Activated CD8-positive, alpha-beta memory T cell treated with anti-CD3 and anti-CD28 coated beads, Interleukin-2, amount 10 ng/mL, durations not matched to agents 7 days and 5 days (primary cell): Measurements from ENCODE around the gene EIF1. TPM values are rescaled to one million over a fixed set of nuclear protein-coding genes. Genes with fewer than 3 reads are reported as not detected.

ENCODE experiments used
- ATAC-seq: fragments of 150-1000 bp; cut with Tn5 transposase; one replicate; pipeline ENCODE4 v1.10.0; 2021; ENCODE audit warnings: moderate library complexity
- CTCF ChIA-PET: fragments of 350-600 bp; sonication (Branson Sonifier 250); formaldehyde crosslinking; loops from one replicate; lab custom pipeline; 2021; ENCODE audit warnings: antibody characterized with exemption; lab: Charles Lee
- DNase-seq: peaks from one replicate; pipeline ENCODE4 v3.0.0-alpha.2; 2020
- H3K27ac Mint-ChIP-seq: one replicate; pipeline ENCODE4 v1.8.0; 2021; ENCODE audit warnings: mild to moderate bottlenecking, mixed read lengths
- H3K27me3 Mint-ChIP-seq: one replicate; pipeline ENCODE4 v1.8.0; 2021; ENCODE audit warnings: mixed read lengths
- H3K36me3 Mint-ChIP-seq: one replicate; pipeline ENCODE4 v1.8.0; 2021; ENCODE audit warnings: mild to moderate bottlenecking, mixed read lengths
- H3K4me1 Mint-ChIP-seq: one replicate; pipeline ENCODE4 v1.8.0; 2021; ENCODE audit warnings: mixed read lengths
- H3K4me3 Mint-ChIP-seq: one replicate; pipeline ENCODE4 v1.8.0; 2021; ENCODE audit warnings: mild to moderate bottlenecking, moderate library complexity, mixed read lengths
- H3K9me3 Mint-ChIP-seq: one replicate; pipeline ENCODE4 v1.8.0; 2022; ENCODE audit warnings: low read depth, mixed read lengths
- total RNA-seq, 2 experiments: library from RNA; stranded (reverse); gene quantifications; one replicate each; pipeline ENCODE4 v1.2.3, GENCODE V29; 2021

EIF1 gene
- total RNA-seq, 2 experiments from 2014 or later: 593 to 900 TPM

DNA sequence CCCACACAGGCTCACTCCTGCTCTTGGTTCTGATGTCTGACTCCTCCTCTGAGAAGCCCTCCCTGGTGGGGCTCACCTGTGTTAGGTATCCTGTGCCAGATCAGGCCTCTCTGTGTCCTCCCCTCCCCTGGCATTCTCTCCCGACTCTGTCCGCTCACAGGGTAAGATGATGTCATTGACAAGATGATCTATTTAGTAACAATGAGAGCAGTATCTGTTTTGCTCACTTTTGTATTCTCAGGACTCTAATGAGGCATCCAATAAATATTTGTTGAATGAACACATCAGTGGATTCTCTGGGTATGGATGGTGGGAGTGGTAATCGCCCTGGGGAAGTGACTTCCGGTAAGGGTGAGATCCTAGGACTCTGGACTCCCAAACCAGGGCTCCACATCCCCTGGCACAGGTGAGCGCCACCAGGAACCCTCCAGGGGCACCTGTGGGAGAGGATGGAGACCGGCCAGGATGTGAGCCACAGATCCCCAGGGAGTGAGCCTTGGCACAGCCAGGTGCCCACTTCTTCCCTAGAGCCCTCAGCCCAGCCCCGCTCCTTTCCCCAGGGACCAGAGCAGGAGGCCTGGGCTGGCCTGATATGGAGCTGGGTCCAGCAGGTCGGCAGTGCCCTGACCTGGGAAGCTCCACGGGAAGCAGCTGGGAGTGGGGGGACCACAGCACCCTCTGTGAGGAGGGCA, 51.1 kb downstream of the EIF1 start:
- no peak for ATAC-seq
- CTCF ChIA-PET: interaction anchor here (0.7 to 1.3 kb wide), 2 partner anchors 50 to 72 kb away, joined by 3 to 4 read pairs; partner anchors contain the start of gene P3H4
- H3K4me1 Mint-ChIP-seq: peaks cover 10% of the 10 kb centered on the region

DNA sequence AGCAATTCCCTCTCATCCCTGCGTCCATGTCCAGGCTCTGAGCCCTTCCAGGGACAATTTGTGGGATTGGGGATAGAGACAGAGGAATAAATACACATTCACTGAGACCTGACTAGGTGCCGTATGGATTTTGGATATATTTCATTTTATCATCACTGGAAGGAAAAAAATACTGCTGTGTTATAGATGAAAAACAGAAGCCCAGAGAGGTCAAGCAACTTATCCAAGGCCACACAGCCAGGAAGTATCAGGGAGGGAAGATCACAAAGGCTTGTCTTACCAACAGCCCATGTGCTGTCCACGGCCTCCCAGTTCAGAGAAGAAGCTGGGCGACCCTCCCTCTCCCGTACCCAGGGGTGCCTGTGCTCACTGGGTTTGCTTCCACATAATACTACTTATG, 51.8 kb downstream of the EIF1 start:
- Mint-ChIP-seq H3K9me3 (no peaks in the 10 kb centered on the region), H3K27ac (no peak overlapping the region), H3K4me1 (peaks cover 6% of the 10 kb centered on the region), H3K36me3 (no peaks in the 10 kb centered on the region), H3K4me3 (no peak overlapping the region), H3K27me3 (peaks cover 24% of the 10 kb centered on the region)
- CTCF ChIA-PET: no interaction called here
- no peak for DNase-seq
- no peak for ATAC-seq

More for the DNA sequence above, 51.1 kb downstream of the EIF1 start:
- Mint-ChIP-seq H3K36me3 (no peaks in the 10 kb centered on the region), H3K27me3 (peaks cover 30% of the 10 kb centered on the region), H3K4me3 (no peak overlapping the region), H3K27ac (no peak overlapping the region), H3K9me3 (no peaks in the 10 kb centered on the region)
- DNase-seq: no peak

DNA sequence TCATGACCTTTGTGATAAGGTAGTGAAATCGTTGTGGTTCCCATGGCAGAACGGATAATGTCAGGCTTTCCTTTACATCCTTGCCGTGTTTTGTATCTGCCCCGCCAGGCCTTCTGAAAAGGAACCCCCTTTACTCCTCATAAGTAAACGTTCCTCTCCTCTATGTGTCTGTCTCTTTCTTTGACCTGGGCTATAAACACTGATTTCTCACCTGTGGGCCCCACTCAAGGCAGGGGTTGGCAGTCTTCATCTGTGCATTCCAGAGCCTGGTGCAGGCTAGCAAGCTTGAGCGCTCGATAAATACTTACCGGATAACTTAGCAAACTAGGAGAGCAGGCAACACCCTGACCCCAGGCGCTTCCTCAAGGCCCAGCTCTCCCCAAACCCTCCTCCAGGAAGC, 53.0 kb downstream of the EIF1 start:
- Mint-ChIP-seq H3K9me3 (no peaks in the 10 kb centered on the region), H3K36me3 (no peaks in the 10 kb centered on the region), H3K4me1 (peaks cover 6% of the 10 kb centered on the region), H3K27ac (no peak overlapping the region), H3K27me3 (peaks cover 12% of the 10 kb centered on the region), H3K4me3 (no peak overlapping the region)
- CTCF ChIA-PET: interaction anchor here (1.0 to 2.3 kb wide), 4 partner anchors 14 to 61 kb away, joined by 3 to 6 read pairs (median 4); no protein-coding TSS in a partner anchor
- ATAC-seq (no peak), DNase-seq (no peak)

Other genes starting within 250 kb of the EIF1 start
- gene KRT38, start 247.9 kb upstream of the EIF1 start, total RNA-seq: not detected
- gene KRT32, start 221.5 kb upstream of the EIF1 start, total RNA-seq: not detected
- gene KRT35, start 207.7 kb upstream of the EIF1 start, total RNA-seq: not detected
- gene KRT36, start 199.0 kb upstream of the EIF1 start, total RNA-seq: not detected
- not detected for gene KRT13, start 183.3 kb upstream of the EIF1 start, total RNA-seq
- gene KRT15, start 170.0 kb upstream of the EIF1 start, total RNA-seq: not detected
- gene KRT19, start 160.6 kb upstream of the EIF1 start, total RNA-seq: not detected
- gene KRT9, start 116.8 kb upstream of the EIF1 start, total RNA-seq: not detected
- gene KRT14, start 102.0 kb upstream of the EIF1 start, total RNA-seq: not detected
- not detected for gene KRT16, start 76.1 kb upstream of the EIF1 start, total RNA-seq
- under 1 TPM in 1 of 2 experiments, not detected in 1; 0.80 TPM for gene KRT17, start 64.3 kb upstream of the EIF1 start, total RNA-seq
- not detected for gene GAST, start 23.4 kb downstream of the EIF1 start, total RNA-seq
- under 1 TPM; 0.15 to 0.19 TPM for gene HAP1, start 45.8 kb downstream of the EIF1 start, total RNA-seq
- 1 to 10 TPM; 2.3 TPM for gene JUP, start 97.8 kb downstream of the EIF1 start, total RNA-seq
- 1 to 10 TPM; 2.1 to 3.0 TPM for gene P3H4, start 123.1 kb downstream of the EIF1 start, total RNA-seq
- 1 to 10 TPM; 1.3 TPM for gene FKBP10, start 124.1 kb downstream of the EIF1 start, total RNA-seq
- 10 to 100 TPM; 28.2 to 35.0 TPM for gene NT5C3B, start 147.3 kb downstream of the EIF1 start, total RNA-seq
- gene KLHL10, start 148.9 kb downstream of the EIF1 start, total RNA-seq: not detected
- gene KLHL11, start 176.5 kb downstream of the EIF1 start, total RNA-seq: 10 to 100 TPM; 14.4 to 16.4 TPM
- gene ACLY, start 230.1 kb downstream of the EIF1 start, total RNA-seq: 100 to 1,000 TPM; 186 to 220 TPM
- gene ODAD4, start 241.7 kb downstream of the EIF1 start, total RNA-seq: 1 to 10 TPM in 1 of 2 experiments, under 1 TPM in 1; 0.49 to 1.1 TPM